ENCODE results near the gene GNAT2. TPM values are rescaled to one million over a fixed set of nuclear protein-coding genes. Genes with fewer than 3 reads are reported as not detected.

Gene GNAT2
- total and polyA plus RNA-seq, 10 donors: 0.08 to 0.92 (median 0.59) TPM; not detected in 7

DNA sequence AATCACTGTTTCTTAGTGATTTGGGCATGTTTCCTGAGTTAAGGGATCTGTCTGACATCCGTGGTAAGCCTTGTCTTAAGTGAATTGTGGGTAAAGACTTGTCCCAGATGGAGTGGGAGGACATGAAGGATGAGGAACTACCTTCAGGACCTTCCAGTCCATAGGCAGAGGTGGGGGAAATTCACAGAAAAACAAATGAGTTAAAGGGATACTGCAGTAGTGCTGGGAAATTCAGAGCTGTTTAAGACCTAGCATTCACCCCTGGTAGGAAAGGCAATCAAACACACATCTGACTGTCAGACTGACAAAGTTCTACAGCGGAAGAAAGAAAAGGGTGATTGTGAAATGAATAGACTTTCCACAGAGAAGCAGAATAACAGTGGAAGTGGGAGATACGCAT is 3.0 kb downstream of the GNAT2 start:
- H3K36me3 ChIP-seq: no peaks in the 10 kb centered on the region
- peak overlapping the region; percentile 35 to 98 (median 84) for H3K27ac ChIP-seq
- no peaks in the 10 kb centered on the region for H3K27me3 ChIP-seq (replicated peaks in 1 of 7)
- peaks cover 7 to 86% (median 53%) of the 10 kb centered on the region in 6 donors for H3K4me1 ChIP-seq
- TF ChIP-seq, protein P1, sequence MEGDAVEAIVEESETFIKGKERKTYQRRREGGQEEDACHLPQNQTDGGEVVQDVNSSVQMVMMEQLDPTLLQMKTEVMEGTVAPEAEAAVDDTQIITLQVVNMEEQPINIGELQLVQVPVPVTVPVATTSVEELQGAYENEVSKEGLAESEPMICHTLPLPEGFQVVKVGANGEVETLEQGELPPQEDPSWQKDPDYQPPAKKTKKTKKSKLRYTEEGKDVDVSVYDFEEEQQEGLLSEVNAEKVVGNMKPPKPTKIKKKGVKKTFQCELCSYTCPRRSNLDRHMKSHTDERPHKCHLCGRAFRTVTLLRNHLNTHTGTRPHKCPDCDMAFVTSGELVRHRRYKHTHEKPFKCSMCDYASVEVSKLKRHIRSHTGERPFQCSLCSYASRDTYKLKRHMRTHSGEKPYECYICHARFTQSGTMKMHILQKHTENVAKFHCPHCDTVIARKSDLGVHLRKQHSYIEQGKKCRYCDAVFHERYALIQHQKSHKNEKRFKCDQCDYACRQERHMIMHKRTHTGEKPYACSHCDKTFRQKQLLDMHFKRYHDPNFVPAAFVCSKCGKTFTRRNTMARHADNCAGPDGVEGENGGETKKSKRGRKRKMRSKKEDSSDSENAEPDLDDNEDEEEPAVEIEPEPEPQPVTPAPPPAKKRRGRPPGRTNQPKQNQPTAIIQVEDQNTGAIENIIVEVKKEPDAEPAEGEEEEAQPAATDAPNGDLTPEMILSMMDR (IDR thresholded peaks at IDR 0.05 in 8 of 11, conservative IDR thresholded peaks at IDR 0.05 in 3 of 11): no peak
- TF ChIP-seq POLR2A (IDR thresholded peaks at IDR 0.05): no peak
- TF ChIP-seq POLR2AphosphoS5 (IDR thresholded peaks at IDR 0.05): no peak
- DNase-seq: no peak
- H3K4me3 ChIP-seq: peak overlapping the region in 1 of 8 donors; percentile 73
- intact Hi-C loops (cut with DNase I; ENCODE audit: low total_unique reads): no loop called here
- no peaks in the 10 kb centered on the region for H3K9me3 ChIP-seq
- 38 to 71% (median 51%) methylated on average over 3 of the region's 3 CpGs for WGBS, 5 donors

DNA sequence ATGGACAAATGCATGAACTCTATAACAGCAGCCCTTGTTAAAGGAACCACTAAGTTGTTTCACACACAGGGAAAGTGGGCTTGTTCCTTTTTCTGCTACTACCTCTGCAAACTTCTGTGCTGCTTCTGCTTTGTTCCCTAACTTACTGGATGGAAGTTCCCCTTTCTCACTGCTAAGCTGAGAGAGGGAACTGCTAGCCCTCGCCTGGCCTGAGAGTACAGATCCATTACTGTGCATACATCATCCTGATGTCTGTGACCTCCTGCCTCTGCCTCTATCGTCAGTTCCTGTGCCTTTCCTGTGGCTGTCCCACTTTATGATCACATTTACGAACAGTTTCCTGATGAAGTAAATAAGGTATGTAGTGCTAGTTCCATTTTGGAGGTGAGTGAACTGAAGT is 3.5 kb downstream of the GNAT2 start:
- no peak for TF ChIP-seq POLR2A (IDR thresholded peaks at IDR 0.05)
- peak in 1 of 3 donors; percentile 87 for TF ChIP-seq POLR2AphosphoS5 (IDR thresholded peaks at IDR 0.05)
- TF ChIP-seq, protein P1 (IDR thresholded peaks at IDR 0.05 in 8 of 11, conservative IDR thresholded peaks at IDR 0.05 in 3 of 11): peak in 1 of 11 experiments; percentile 13
- 9 to 19% (median 15%) methylated on average over 3 of the region's 3 CpGs for WGBS, 5 donors
- H3K4me1 ChIP-seq: peaks cover 6 to 86% (median 48%) of the 10 kb centered on the region in 6 donors
- no peaks in the 10 kb centered on the region for H3K9me3 ChIP-seq
- no peaks in the 10 kb centered on the region for H3K36me3 ChIP-seq
- intact Hi-C loops (cut with DNase I; ENCODE audit: low total_unique reads): no loop called here
- H3K27ac ChIP-seq: peak overlapping the region in 7 of 8 donors; percentile 74 to 98 (median 86)
- DNase-seq: no peak
- H3K27me3 ChIP-seq (replicated peaks in 1 of 7): no peaks in the 10 kb centered on the region
- H3K4me3 ChIP-seq: peak overlapping the region in 1 of 8 donors; percentile 73

DNA sequence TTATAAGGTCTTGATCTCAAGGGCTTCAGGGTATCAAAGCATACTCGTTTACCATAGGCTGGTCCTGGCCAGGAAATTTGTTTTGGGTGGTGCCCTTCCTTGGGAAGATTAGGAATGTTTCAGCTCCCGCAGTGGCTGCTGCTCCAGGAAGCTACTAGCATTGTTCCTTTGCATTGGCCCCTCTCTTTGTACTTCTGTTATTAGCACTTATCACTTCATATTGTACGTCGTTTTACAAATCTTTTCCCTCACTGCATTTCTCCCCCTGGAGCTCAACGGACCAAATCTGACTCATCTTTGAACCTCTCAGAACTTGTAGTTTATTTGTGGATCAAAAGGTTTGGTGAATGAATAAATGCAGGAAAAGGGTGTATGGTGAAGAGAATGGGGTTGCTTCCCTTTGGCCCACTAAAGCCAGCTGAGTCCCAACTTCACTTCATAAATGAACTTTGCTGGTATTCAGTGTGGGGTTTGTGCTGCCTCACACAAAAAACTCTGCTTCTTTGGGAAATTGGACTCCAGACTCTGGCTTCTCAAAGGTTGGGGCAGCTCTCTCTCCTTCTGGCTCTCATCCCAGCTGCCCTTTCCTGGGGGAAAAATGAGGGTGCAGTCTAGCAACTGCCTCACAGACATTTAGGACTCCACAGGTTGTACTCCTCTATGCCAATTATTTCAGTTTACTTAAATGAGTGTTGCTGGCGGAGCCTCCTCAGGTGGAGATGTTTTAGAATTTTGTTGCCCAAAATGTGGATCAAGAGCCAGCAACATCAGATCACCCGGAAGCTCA is 5.9 kb downstream of the GNAT2 start:
- H3K36me3 ChIP-seq: no peaks in the 10 kb centered on the region
- intact Hi-C loops (cut with DNase I; ENCODE audit: low total_unique reads): no loop called here
- H3K4me3 ChIP-seq: no peak overlapping the region
- 62 to 79% (median 74%) methylated on average over 7 of the region's 7 CpGs for WGBS, 5 donors
- no peak for DNase-seq
- H3K4me1 ChIP-seq: peaks cover 0 to 65% (median 29%) of the 10 kb centered on the region in 6 donors
- H3K27ac ChIP-seq: peak overlapping the region in 2 of 8 donors; percentile 91 to 98
- TF ChIP-seq, protein P1 (IDR thresholded peaks at IDR 0.05 in 8 of 11, conservative IDR thresholded peaks at IDR 0.05 in 3 of 11): no peak
- TF ChIP-seq POLR2A (IDR thresholded peaks at IDR 0.05) (no peak), POLR2AphosphoS5 (IDR thresholded peaks at IDR 0.05) (no peak)
- no peaks in the 10 kb centered on the region for H3K9me3 ChIP-seq
- no peaks in the 10 kb centered on the region for H3K27me3 ChIP-seq (replicated peaks in 1 of 7)

DNA sequence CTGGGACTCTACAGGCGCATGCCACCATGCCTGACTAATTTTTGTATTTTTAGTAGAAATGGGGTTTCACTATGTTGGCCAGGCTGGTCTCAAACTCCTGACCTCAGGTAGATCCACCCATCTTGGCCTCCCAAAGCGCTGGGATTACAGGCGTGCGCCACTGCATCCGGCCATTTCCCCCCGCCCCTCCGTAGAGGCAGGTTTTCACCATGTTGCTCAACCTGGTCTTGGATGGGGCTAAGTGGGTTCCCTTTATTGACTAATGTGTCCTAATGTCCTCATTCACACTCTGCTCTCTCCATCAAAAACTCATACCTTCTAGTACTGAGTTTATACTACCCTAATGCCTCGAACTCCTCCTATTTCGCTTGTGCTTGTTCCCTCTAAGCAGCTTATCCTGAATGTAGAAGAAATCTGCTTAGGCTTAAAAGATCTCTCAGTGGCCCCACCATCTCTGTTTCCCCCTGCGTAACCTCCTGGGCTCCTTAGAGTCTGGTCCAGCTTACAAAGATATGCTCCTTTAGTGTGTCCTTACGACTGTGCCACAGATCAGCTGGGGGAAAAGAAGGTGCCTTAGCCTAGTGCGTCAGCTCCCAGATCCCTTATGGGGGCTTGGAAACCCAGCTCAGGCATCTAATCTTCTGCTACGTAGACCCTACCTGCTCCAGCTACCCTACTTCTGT is 8.0 kb downstream of the GNAT2 start:
- H3K9me3 ChIP-seq: no peaks in the 10 kb centered on the region
- no peaks in the 10 kb centered on the region for H3K27me3 ChIP-seq (replicated peaks in 1 of 7)
- WGBS, 5 donors: 74 to 92% (median 90%) methylated on average over 13 of the region's 13 CpGs
- H3K4me3 ChIP-seq: no peak overlapping the region
- intact Hi-C loops (cut with DNase I; ENCODE audit: low total_unique reads): no loop called here
- no peaks in the 10 kb centered on the region for H3K36me3 ChIP-seq
- H3K4me1 ChIP-seq: peaks cover 0 to 48% (median 17%) of the 10 kb centered on the region in 6 donors
- H3K27ac ChIP-seq: no peak overlapping the region
- no peak for DNase-seq
- TF ChIP-seq, protein P1 (IDR thresholded peaks at IDR 0.05 in 8 of 11, conservative IDR thresholded peaks at IDR 0.05 in 3 of 11): no peak
- no peak for TF ChIP-seq POLR2AphosphoS5 (IDR thresholded peaks at IDR 0.05)
- no peak for TF ChIP-seq POLR2A (IDR thresholded peaks at IDR 0.05)
